ENCODE data around the gene HEG1.

The HEG1 gene

DNA sequence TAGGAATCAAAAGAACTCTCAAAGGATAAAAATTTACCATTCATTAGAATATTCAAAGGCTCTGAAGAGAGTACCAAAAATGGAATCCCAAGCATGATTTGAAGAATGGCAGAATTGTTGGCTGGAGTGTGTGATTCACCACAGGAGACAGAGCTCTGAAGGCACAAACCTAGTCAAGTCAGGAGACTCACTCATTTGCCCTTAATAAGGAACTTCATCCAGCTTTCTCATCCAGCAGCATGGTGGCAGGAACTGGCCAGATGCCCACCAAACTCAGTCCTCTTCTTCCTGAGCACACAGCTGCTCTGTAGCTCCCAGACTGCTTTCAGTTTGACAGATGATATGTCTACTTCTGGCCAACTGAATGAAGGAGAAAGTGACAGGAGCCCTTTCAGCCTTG lies 16.5 kb upstream of the HEG1 start:
- no peak for DNase-seq (ENCODE audit: low read depth)

GRCh38 chr3:125069968-125070745 lies 14.4 kb upstream of the HEG1 start:
- no peak for DNase-seq (ENCODE audit: low read depth)

DNA sequence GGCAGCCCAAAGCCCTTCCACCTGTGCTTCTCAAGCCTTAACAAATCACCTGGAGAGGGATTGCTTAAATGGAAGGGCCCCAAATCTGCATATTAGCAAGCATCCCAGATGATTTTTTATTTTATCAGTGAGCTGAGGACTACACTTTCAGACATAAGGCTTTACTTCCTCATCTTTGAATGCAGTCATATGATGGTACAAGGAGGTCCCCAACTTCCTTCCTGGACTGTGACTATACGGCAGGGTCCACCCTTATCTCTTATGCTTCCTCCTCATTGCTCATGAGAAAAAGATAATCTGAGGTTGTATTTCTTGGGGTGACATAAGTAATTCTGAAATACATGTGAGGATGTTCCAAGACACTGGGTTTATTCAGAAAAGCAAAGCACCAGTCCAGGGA lies 13.7 kb upstream of the HEG1 start:
- no peak for DNase-seq (ENCODE audit: low read depth)

- no peak for DNase-seq (ENCODE audit: low read depth)
These were observed 12.5 kb upstream of the HEG1 start for GRCh38 chr3:125068265-125068664.

DNA sequence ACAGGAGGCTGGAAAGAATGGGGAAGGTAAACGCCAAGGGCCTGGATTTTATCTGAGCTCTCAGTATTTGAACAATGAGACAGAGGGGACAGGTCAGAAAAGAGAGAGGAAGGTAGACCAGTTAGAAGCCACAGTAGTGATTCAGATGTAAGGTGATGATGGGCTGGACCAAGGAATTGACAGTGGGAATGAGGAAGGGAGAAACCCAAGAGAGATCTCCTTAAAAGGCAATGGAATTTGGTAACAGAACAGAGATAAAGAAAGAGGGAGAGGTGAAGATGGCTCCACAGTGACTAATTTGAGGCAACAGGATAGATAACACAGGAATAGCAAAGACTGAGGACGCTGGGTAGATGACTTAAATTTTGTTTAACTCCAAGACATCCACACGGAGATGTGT lies 11.4 kb upstream of the HEG1 start:
- no peak for DNase-seq (ENCODE audit: low read depth)

- no peak for DNase-seq (ENCODE audit: low read depth)
These were observed 7.3 kb upstream of the HEG1 start for GRCh38 chr3:125062904-125063618.

- no peak for DNase-seq (ENCODE audit: low read depth)
These were observed 5.8 kb upstream of the HEG1 start for GRCh38 chr3:125061646-125062045.

DNA sequence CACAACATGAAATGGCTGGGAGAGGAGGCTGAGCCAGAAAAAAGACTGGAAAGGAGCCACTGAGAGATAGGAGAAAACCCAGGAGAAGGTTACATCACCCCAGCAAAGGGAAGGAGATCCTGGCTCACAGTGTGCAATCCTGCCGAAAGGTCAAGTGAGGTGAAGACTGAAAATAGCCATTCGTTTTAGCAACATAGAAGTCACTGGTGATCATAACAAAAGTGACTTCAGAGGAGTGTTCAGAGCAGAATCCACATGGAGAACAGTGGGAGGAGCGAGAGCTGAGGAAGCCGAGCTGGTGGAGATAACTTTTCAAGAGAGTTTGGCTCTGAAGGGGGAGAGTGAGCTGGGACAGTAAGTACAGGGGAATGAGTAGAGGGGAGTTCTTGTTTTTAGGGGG lies 5.4 kb upstream of the HEG1 start:
- no peak for DNase-seq (ENCODE audit: low read depth)

GRCh38 chr3:125059488-125060245 lies 3.9 kb upstream of the HEG1 start:
- no peak for DNase-seq (ENCODE audit: low read depth)

GRCh38 chr3:125058959-125059358 lies 3.2 kb upstream of the HEG1 start:
- DNase-seq (ENCODE audit: low read depth), result no peak

DNA sequence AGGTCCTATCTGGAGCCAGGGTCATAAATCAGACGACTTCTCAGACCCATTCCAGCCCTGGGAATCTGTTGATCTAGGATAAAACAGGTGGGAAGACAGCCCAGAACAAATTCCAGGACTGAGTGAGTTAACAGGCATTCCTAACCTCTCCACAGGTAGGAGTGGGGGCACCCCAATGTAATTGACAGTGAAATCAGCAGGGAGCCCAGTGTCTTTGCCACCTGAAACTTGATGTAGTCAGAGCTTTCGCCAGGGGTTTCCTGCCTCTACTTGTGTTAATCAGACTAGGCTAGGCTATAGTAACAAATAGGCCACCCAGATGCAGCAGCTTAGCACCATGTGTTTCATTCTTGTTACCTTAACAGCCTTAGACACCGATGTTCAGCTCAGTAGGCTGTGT lies 2.7 kb upstream of the HEG1 start:
- DNase-seq (ENCODE audit: low read depth), result no peak

GRCh38 chr3:125057186-125057850 lies 1.5 kb upstream of the HEG1 start:
- no peak for DNase-seq (ENCODE audit: low read depth)

GRCh38 chr3:125055331-125055912 lies 375 bp downstream of the HEG1 start:
- DNase-seq (ENCODE audit: low read depth), result peak; percentile 3

- no peak for DNase-seq (ENCODE audit: low read depth)
These were observed 1.1 kb downstream of the HEG1 start for GRCh38 chr3:125054449-125055329.

GRCh38 chr3:125054062-125054448 lies 1.7 kb downstream of the HEG1 start:
- DNase-seq (ENCODE audit: low read depth), result no peak

DNA sequence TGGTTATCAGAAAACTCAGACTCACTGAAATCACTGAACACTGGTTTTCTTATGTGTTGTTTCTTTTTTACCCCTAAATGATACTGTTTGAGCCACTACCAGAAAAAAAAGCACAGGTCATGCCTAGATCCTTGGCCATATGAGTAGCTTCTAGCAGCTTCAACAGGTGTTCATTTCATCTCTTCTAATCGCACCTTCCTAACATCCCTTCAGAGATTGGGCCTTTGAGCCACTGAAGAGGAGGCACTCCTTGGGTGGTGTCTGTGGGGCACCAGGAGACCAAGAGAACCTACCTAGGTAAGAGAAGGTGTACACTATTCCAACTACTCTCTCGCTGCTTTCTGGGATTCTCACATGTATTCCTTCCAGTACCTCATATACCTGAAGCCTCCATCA lies 2.5 kb downstream of the HEG1 start:
- no peak for DNase-seq (ENCODE audit: low read depth)

DNA sequence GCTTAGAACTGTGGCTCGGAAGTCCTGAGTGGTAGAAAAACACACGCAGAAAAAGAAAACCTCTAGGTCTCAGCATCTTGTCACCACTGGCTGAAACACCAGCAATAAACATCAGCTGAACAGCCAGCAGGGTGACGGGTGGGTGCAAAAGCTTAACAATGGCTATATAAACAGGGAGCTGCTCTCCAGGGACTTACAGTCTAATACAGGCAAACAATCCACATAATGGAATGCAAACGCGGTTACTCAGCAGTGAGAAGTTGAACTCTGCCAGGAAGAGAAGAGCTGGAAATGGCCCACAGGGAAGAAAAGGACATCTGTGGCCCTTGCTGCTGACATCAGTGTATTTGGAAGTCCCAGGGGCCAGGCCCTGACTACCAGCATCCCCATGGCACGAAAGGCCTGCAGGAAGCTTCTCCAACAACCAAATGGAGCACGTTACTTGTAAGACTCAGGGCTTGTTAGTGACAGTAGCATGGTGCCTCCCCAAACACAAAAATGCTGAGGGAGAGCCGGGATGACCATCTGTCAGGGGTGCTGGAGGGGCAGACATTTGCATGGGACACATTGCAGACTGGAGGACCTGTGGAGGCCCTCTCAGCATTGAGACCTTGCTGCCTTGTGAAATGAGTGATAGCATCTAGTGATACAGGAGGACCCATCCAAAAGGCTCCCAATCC lies 3.0 kb downstream of the HEG1 start:
- DNase-seq (ENCODE audit: low read depth), result no peak

DNA sequence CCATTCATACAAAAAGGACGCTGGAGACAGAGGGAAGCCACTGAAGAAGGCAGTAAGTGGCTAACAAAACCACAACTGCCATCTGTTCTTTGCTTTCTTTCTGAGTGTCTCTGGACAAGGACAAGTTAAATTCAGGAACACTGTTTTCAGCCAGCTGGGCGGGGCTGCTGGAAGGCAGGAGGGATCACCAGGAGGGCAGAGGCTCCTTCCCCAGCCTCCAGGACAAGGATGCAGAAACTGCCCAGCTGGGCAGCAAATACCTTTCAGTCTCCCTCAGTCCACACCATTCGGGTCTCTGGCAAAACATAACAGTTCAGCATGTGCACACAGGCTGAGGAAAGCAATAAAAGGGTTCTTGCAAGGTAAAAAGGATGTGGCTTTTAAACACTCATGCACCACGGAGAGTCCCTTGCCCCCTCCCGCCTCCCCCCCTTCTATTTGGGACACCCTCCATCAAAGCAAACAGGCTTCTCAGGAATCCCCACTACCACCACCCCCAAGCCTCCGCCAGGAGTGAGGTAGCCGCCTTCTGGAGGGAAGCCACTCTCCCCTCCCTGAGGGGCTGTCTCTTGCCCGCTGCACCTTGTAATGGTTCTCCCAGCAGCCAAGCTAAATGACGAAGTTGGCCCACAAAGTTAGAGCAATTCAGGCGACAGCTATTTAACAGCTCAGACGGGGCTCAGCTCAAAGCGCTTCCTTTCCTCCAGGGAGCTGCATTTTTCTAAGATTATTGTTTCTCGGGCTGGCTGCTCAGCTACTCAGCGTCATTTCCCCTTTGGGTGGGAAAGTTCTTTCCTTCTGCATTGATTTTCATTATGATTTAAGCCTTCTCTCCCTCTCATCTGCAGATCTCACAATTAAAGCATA lies 3.8 kb downstream of the HEG1 start:
- peak; percentile 17 for DNase-seq (ENCODE audit: low read depth)

GRCh38 chr3:125051205-125051604 lies 4.6 kb downstream of the HEG1 start:
- DNase-seq (ENCODE audit: low read depth), result no peak
